NCI-H345 (cell line): ENCODE results near the gene VWDE.

Experiments used
- DNase-seq: peaks from one replicate; lab custom pipeline; 2025; lab: John Stamatoyannopoulos, UW

The VWDE gene

DNA sequence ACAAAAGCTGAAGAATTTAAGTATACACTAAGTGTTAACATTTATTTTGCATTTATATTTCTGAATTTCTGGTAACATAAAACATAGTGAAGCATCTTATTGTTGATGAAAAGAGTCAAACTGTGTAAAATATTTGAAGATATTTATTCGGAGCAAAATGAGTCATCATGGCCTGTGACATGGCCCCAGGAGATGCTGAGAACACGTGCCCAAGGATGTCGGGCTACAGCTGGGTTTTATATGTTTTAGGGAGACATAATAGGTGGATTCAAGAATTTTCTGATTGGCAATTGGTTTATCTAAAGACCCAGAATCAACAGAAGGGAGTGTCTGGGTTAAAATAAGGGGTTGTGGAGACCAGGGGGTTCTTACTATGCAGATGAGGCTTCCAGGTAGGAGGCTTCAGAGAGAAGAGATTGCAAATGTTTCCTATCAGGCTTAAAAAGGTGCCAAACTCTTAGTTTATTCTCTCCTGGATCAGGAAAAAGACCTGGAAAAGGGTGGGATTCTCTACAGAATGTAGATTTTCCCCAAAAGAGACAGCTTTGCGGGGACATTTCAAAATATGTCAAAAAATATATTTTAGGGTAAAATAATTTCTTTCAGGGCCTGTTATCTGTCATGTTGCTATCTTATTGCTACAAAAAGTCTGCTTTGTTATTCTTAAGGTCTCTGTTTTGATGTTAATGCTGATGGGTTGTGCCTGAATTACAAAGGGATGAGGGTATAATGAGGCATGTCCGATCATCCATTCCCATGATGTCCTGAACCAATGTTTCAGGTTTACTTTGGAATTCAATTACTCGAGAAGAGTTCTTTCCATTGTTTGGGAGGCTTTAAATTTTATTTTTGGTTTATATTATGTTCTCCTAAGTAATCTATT is 74.5 kb downstream of the VWDE start:
- no peak for DNase-seq

DNA sequence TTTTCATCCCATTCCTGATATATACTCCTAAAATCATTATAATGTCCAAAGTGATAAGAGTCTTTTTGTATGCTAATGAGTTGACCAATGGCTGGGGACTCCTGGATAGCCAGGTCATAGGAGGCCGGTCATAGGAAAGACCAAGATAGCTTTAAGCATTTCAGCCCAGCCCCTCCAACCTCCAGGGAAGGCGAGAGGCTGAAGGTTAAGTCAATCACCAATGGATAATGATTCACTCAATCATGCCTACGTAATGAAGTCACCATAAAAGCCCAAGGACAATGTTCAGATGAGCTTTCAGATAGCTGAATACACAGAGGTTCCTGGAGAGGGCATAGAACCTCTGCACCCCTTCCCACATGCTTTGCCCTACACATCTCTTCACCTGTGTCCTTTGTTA is 75.7 kb downstream of the VWDE start:
- DNase-seq = no peak

DNA sequence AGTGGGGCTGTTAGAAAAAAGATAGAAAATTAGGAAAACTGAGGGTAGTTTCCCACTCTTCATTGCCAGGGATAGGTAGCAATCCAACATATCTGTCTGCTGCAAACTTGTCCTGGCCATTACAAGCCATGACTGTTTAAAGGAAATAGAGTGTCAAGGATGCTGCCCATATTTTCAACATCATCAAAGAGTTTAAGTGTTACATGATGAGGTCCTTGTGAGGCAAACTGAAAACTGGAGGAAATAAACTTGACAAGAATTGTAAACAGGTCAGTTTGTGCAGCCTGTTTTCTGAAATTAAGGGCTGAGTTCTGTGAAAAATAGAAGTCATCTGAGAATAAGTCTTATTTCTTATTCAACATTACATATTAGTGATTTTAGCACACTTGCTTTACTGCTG is 78.0 kb downstream of the VWDE start:
- no peak for DNase-seq

DNA sequence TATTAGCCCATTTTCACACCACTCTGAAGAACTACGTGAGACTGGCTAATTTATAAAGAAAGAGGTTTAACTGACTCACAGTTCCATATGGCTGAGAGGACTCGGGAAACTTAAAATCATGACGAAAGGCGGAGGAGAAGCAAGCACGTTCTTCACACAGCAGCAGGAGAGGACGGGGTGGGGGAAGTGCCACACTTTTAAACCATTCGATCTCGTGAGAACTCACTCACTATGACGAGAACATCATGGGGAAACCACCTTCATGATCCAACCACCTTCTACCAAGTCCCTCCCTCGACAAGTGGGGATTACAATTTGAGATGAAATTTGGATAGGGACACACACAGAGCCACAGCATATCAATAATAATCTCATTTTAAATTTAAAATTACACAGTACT is 80.2 kb downstream of the VWDE start:
- no peak for DNase-seq

DNA sequence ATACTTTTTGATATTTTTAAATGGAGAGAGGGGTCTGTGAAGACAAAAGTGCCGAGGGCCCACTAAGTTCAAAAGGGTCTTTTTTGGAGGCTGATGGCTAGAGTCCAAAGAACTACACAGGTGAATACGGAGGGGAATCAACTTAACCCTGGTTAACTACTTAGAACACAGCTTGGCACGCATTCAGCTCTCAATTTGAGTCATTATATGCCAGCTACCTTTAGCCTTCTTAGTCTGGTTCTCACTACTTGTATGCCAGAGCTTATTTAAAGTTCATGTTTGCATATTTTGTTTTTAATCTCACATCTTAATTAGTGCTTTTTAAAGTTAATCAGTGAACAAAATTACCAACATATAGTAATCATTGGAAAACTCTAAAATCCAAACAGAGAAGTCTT is 80.8 kb downstream of the VWDE start:
- no peak for DNase-seq

DNA sequence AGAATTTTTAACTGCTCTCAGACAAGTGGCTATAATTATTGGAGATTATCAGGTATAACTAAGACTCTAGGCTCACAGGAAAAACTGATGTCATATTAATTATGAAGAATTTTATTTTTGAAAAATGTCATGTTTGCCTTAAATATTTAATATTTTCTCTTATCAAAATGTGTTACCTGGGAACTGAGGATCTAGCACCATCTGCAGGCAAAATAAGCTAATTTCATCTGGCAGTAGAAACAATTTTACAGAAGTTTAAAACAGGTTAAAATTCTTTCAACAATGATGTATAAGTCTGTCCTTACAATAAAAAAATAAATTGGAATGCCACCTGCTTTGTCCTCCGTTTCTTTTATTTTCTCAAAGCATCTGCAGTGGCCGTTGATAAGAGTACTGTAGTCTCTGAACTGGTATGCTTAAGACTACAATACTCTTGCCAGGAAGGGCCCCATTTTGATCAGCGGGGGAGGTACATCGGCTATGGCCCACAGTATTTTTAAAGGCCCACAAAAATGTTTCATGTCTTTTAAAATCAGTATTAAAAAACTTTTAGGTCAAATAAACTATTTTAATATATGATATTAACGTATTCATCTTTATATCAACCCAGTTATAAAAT is 81.3 kb downstream of the VWDE start:
- DNase-seq = no peak

DNA sequence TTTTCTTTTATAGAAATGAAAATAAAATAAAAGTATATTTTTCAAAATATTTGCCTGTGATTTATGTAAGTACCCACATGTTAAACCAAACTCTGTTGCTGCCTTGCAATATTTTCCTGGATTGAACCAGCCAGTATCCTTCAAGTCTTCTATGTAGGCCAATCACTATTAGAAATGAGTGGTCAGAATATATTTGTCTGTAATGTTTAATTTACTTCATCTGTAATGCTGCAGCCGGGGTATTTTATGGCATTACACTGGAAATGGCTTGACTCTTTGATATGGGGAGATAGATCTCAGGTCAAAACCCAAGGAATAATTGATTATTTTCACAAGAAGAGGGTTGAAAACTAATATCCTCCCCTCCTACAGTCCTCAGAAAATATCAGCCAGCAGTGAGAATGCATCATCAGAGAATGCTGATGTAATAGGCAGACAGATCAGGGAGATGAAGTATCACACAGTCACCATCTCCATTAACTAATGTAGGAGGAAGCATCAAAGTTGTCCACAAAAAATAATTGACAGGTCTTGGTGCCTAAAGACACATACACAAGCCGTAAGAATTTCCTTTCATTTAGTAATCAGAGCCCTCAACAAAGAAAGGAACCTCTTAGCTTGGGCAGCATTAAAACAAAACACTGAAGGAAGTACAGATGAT is 82.5 kb downstream of the VWDE start:
- no peak for DNase-seq

DNA sequence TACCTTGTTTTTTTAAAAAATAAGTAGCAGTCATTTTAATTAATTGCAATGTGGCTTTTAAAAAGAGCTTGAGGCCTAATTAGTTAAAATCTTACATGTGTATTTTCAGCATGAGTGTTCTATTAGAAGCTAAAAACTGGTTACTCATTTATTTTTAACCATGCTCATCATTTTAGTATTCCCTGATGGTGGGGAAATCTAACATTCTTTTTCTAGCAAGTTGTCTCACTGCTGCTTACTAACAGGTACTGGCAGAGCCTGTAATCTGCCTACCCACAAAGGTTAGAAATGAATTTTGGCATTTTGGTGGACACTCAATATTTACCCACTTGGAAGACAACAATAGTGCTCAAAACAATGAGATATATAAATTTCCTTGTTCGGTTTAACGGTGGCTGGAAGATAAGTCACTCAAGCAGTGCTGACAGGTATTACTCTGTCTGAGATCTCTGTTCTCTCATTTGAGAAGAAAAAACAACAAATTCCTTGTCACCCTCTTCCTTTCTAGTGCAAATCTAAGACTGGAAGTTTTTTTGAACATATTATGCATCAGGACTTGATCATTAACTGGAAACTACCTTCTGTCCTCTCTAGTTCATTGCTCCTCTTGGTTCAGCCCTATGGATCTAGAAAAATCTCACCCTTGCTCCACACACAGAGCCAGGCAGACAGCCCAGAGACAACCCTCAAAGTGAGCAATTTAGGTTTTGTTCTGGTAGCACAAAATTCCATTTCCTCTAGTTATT is 83.3 kb downstream of the VWDE start:
- no peak for DNase-seq

DNA sequence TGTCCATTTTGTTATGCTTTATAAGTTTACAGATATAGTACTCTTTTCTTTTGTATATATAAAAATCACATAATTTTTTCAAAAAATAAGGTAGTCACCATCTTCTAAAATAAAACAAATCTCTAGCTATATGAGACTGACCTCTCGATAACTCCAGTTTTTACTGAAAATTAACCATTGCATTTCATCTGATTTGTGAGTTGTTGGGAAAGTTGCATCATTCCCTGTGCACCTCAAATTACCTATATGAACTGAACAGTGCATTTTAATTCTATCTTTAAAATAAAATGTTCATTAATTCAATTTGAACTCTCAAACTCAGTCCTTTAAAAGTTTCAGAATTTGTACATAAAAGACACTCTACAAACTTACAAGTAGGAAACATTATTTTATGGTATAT is 86.0 kb downstream of the VWDE start:
- no peak for DNase-seq

DNA sequence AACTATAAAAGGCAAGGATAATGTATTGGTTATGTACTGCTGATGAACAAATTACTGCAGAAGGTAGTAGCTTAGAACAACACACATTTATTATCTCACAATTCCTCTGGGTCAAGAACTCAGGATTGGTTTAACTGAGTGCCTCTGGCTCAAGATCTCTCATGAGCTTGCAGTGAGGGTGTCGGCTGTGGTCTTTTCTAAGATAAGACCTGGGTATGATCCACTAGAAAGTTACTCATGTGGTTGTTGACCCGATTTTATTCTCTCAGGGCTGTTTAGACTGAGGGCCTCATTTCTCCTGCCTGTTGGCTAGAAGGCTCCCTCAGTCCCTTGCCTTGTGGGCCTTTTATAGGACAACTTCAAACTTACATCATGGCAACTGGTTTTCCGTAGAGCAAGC is 86.7 kb downstream of the VWDE start:
- DNase-seq = no peak

DNA sequence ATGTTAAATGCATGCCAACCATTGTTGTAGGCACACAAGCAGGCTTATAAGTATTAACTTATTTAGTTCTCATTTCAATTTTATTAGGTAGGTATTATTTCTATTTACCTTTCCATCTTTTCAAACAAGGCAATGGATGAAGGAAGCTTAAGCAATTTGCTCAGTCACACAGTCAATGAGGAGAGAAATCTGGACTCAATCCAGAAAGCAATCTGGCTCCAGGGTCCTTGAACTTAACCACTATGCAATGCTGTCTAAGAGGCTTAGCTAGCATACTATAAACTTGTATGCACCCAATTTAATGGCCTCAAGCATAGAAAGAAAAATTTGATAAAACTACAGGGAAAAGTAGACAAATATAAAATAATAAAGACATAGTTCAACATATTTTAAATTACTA is 88.6 kb downstream of the VWDE start:
- peak; percentile 54 for DNase-seq

DNA sequence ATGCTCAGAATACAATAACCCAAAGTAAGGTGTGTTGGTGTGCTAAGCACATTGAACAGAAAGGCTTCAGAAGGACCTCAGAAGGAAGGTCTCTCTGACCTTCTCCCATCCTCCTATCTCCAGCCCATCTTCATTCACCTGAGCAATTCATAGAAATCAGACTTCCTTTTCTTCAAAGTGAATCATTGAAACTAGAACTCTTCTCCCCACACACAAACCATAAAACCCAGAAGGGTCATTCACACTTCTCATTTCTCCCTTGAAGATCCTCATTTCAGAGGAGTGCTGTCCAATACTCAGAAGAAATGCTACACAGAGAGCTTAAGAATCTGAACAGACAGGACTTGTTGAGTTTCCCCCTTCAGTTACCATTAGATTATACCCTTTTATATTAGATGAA is 89.5 kb downstream of the VWDE start:
- DNase-seq = no peak

DNA sequence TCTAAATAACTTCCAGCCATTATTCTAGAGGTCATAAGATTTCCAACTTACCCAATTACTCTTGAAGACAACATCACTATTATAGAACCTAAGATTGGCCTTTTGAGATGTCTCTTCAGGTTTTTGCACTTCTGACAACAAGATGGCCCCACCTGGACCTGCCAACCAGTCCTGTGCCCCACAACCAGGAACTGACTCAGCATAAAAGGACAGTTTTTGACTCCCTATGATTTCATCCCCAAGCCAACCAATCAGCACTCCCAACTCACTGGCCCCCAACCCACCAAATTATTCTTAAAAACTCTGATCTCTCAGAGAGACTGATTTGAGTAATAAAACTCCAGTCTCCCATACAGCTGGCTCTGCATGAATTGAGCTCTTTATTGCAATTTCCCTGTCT is 98.2 kb downstream of the VWDE start:
- DNase-seq = no peak

DNA sequence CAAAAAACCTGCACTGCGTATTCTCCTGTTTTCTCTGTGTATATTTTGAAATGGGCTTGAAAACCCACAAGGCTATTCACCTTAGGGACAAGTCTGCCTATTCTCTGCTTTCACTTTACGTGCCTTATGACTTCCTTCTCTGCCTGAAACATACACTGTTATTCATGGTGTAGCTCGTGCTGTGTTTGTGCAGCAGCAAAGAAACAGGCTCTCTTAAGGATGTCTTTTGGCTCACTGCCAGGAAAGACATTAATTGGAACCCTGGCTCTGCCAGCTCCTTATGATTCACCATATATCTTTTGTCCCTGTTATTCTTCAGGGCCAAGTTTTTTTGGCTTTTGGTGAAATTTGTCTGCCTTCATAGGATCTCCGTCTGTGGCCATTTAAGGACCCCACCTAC is 100.2 kb downstream of the VWDE start:
- peak; percentile 3 for DNase-seq

DNA sequence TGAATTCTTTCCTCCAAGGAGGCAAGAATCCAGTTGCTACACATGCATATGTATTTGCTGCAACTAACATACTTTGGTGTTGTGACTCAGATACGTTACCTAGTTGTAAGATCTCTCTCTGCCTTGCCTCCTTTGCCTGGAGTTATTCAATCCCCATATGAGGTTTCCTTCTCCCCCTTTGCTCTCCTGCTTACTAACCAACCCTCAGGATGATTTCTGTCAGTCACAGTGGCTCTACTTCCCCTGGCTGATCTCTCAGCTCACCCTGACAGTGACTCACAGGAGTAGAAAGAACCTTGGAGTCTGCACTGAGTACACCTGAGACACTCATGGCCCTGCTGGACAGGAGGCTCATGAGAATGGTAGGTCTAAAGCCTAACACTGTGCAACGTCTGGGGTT is 100.6 kb downstream of the VWDE start:
- DNase-seq = no peak

DNA sequence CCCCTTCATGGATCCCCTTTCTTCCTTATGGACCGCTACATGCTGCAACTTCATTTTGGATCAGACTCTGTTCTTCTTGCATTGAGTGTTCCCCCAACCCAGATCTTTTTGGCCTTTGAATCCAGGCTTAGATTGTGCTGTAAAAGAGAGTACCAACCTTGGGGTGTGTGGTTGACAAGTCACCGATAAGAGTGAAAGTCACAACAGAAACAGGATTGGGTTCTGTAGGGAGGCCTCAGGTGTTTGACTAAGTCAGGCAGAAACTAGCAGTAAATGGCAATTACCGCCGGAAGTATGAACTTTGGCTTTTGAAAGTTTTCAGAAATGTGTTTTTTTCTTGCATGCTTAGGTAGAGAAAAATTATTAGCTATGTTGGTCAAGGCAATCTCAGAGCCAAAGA is 103.2 kb downstream of the VWDE start:
- DNase-seq = no peak

DNA sequence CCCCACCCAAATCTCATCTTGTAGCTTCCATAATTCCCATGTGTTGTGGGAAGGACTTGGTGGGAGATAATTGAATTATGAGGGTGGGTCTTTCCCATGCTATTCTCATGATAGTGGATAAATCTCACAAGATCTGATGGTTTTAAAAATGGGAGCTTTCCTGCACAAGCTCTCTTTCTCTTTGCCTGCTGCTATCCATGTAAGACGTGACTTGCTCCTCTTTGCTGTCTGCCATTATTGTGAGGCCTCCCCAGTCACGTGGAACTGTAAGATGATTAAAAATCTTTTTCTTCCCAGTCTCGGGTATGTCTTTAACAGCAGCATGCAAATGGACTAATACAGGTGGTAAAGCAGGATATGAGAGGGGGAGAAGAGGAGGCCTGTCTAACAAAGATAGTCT is 104.3 kb downstream of the VWDE start:
- DNase-seq = no peak

DNA sequence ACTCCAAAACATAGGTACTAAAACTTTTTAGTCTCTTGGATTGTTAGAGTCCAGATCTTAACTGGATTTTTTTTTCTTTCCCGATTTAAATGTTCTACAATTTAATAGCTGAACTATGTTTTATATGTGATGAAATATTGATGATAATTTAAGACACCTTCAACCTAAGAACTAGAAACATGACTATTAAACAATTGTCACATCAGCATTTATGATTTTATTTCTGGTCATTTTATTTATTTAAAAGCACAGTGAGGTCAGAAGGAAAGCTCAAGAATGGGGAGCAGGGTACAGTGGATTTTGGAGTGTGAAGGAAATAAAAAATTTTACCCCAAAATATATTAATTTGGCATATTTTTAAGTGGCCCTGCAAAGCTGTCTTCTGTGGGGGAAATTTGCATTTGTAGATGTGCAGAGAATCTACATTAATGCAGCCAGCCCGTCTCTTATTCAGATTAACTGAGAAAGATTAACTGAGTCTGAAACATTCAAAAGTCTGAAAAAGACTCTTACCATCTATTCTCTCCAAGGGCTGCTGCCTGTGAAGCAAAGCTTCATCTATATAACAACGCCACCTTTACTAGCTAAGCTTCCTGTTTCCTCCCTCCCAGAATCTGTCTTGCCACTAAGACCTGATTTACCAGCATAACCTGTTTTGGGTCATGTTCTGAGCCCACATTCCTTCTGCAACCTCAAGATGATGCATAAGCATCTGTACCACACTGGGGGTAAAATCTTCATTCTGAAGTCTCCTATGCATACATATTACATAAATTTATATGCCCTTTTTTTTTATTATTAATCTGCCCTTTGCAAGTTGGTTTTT is 106.2 kb downstream of the VWDE start:
- DNase-seq = no peak

DNA sequence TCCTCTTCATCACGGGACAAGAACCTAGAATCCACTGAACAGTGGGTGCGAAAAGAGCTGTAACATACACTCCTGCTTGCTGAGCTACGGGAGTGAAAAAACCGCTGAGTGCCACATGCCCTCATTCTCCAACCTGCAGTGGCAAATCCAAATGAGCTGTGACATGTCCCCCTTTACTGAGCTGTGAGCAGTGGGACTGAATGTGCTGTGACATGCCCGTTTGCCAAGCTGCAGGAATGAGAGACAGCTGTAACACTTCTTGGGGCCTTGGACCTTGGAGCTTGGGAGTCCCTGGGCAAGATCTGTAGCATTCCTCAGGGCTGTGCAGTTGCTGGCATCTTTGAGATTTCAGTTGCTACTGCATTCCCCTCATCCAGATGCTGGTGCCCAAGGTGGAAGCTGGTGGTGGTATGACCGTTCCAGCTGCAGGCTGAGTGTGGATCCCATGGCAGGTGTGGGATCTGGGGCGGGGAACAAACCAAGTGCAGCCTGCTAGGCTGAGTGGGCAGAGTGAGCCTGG is 107.6 kb downstream of the VWDE start:
- no peak for DNase-seq

DNA sequence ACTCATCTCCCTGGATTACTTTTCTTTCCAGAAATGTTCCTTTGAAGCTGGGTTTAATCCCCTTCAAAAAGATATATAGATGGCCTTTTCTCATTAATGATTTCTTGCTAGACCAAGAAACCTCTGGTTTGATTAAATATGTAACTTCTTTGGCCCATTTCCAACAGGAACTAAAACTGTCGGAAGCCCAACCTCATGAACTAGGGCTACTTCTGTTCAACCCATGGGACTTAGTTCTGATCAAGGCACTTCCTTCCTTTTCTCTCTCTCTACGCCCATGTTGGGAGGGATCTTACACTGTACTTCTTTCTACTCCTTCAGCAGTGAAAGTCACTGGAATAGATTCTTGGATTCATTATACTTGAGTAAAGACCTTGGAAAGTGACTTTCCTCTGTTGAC is 109.0 kb downstream of the VWDE start:
- no peak for DNase-seq

DNA sequence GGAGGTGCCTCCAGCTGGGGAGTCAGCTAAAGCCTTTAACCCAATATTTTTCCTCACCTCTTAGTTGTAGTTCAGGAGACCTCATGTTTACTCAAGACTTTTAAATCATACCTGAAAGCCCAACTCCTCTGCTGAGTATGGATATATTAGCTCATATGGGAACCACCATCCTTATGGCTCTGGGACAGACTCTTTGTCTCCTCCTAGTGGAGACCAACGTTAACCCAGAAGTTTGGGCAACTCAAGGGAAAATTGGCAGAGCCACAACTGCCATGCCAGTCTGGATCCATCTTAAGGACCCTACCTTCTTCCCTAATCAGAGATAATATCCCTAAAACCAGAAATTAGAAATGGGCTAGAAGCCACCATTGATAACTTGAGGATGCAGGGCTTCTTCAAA is 111.8 kb downstream of the VWDE start:
- no peak for DNase-seq
